GM21825 (cell line): ENCODE data around the gene TBX10.
"Not testable (repeated sequence)": the region's sequence is repeated elsewhere in the genome, so short reads cannot be mapped to it uniquely, and the experiment has no call there.

ENCODE experiments used
- ATAC-seq: cut with Tn5 transposase; IDR thresholded peaks from one replicate; pipeline ENCODE4 v1.9.1; 2021; ENCODE audit warnings: mild to moderate bottlenecking, moderate library complexity; ENCODE audit not compliant: unreplicated experiment

Gene TBX10

GRCh38 chr11:67604815-67605214 is 34.7 kb downstream of the TBX10 start:
- ATAC-seq, result no peak

- ATAC-seq, result not testable (repeated sequence)
These were observed 35.4 kb downstream of the TBX10 start for GRCh38 chr11:67604119-67604518.

- no peak for ATAC-seq
These were observed 38.5 kb downstream of the TBX10 start for GRCh38 chr11:67601098-67601497.

- peak; percentile 73 for ATAC-seq
These were observed 39.1 kb downstream of the TBX10 start for GRCh38 chr11:67600324-67601029.

- no peak for ATAC-seq
These were observed 40.4 kb downstream of the TBX10 start for GRCh38 chr11:67599149-67599548.

- not testable (repeated sequence) for ATAC-seq
These were observed 41.6 kb downstream of the TBX10 start for GRCh38 chr11:67597963-67598362.

- ATAC-seq, result not testable (repeated sequence)
These were observed 42.1 kb downstream of the TBX10 start for GRCh38 chr11:67597458-67597857.

- no peak for ATAC-seq
These were observed 42.7 kb downstream of the TBX10 start for GRCh38 chr11:67596753-67597300.

GRCh38 chr11:67594480-67594879 is 45.1 kb downstream of the TBX10 start:
- ATAC-seq, result no peak

GRCh38 chr11:67593565-67593905 is 46.0 kb downstream of the TBX10 start:
- no peak for ATAC-seq

- no peak for ATAC-seq
These were observed 46.5 kb downstream of the TBX10 start for GRCh38 chr11:67592880-67593564.

- ATAC-seq, result not testable (repeated sequence)
These were observed 50.6 kb downstream of the TBX10 start for GRCh38 chr11:67588899-67589415.

- peak; percentile 22 for ATAC-seq
These were observed 51.4 kb downstream of the TBX10 start for GRCh38 chr11:67588136-67588503.

GRCh38 chr11:67586568-67587250 is 52.9 kb downstream of the TBX10 start:
- ATAC-seq, result no peak

- ATAC-seq, result no peak
These were observed 53.7 kb downstream of the TBX10 start for GRCh38 chr11:67585911-67586310.

- no peak for ATAC-seq
These were observed 54.4 kb downstream of the TBX10 start for GRCh38 chr11:67584881-67585873.

- peak; percentile 5 for ATAC-seq
These were observed 55.2 kb downstream of the TBX10 start for GRCh38 chr11:67584205-67584880.

GRCh38 chr11:67583247-67584204 is 56.0 kb downstream of the TBX10 start, which contains the start of gene GSTP1:
Gene GSTP1, plus strand, starts transcription at chr11:67583812. Its CDS starts 32 bp downstream, at chr11:67583844.
- peak; percentile 68 for ATAC-seq
